CD4-positive, alpha-beta T cell treated with Interferon gamma for 1 hour (primary cell): ENCODE measurements around the gene HSFX1.
"Not testable (repeated sequence)": the region's sequence is repeated elsewhere in the genome, so short reads cannot be mapped to it uniquely, and the experiment has no call there.

ENCODE experiments used
- DNase-seq: peaks from one replicate; pipeline ENCODE4 v3.0.0-alpha.2; 2020

Gene HSFX1, protein sequence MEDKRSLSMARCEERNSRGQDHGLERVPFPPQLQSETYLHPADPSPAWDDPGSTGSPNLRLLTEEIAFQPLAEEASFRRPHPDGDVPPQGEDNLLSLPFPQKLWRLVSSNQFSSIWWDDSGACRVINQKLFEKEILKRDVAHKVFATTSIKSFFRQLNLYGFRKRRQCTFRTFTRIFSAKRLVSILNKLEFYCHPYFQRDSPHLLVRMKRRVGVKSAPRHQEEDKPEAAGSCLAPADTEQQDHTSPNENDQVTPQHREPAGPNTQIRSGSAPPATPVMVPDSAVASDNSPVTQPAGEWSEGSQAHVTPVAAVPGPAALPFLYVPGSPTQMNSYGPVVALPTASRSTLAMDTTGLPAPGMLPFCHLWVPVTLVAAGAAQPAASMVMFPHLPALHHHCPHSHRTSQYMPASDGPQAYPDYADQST

DNA sequence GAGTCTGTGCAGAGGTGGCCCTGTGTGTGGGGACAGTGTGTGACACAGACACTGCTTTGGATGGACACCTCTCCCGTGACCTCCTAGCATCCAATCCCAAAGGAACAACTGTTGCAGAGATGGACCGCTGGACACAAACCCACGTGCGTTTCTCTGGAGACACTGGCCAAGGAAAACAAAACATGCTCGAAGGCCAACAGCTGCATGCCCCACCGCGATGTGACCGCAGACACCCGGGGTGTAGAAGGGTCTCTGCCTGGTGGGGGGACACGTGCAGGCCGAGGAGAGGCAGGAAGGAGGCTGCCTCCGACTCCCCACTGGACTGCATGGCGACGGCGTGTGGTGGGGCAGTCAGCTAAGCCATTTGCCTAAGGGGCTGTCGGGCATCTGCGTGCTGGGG lies at the start of gene HSFX1:
HSFX1 (plus strand) TSS at position 301 of the 400 bp plus-strand sequence. CDS start 614 bp downstream, outside the sequence.
- not testable (repeated sequence) for DNase-seq

DNA sequence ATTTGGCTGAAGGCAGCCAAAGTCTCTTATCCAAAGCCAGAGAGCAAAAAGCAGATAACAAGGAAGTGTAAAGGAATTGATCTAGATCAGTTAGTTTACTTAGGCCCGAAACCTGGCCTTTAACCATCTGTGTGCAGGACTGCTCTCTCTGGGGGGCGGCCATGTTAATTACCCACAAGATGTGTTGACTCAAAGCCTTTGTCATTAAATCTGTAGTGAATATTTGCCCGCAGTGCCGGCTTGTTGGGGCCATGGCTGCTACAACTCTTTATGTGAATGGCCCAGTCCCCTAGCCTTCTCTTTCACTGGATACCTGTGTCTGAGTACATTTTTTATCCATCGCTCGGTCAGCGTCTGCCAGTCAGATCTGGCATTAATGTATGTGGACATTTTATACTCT lies 46.6 kb upstream of the HSFX1 start:
- not testable (repeated sequence) for DNase-seq

DNA sequence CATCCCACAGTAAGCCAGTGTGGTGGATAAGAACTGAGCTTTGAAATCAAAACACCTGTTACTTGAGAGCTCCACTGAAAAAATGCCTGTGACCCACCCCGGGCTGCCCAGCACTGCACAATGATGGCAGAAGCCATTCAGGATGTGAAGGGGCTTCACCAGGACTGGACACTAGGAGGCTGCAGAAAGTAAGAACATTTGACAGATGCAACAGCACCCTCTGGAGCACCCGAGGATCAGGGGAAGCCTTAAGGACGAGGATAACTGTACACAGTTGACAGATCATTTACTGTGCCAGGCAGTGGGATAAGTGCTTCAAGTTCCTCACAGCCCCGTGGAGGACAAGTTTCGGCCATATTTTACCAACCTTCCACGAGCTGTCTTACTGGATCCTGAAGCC lies 31.6 kb upstream of the HSFX1 start:
- DNase-seq = not testable (repeated sequence)

DNA sequence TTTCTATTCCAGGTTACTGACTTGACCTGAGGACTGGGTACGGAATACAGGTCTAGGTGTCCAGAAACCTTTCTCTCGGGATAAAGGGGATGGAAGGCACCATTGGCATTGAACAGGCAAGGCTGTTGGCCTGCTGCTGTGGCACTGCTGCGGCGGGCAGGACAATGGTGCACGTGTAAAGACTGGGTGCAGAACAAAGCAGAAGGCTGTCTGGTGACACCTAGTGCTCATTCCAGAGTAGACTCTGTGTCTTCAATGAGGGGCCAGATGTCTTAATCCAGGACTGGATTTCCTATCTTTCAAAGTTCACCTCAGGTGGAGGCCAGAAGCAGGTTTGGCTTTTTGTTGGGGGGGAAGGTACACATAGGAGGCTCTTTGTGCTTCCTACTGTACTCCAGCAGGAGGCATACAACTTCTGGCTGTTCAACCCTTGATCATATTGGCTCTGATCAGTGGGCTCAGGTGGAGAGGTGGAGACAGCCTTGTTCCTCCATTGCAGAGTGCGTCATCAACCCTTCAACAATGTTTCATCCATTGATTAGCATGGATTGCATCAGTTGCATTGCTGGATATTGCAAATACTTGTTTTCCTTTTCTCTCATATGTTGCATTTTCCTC lies 27.4 kb upstream of the HSFX1 start:
- DNase-seq = not testable (repeated sequence)

DNA sequence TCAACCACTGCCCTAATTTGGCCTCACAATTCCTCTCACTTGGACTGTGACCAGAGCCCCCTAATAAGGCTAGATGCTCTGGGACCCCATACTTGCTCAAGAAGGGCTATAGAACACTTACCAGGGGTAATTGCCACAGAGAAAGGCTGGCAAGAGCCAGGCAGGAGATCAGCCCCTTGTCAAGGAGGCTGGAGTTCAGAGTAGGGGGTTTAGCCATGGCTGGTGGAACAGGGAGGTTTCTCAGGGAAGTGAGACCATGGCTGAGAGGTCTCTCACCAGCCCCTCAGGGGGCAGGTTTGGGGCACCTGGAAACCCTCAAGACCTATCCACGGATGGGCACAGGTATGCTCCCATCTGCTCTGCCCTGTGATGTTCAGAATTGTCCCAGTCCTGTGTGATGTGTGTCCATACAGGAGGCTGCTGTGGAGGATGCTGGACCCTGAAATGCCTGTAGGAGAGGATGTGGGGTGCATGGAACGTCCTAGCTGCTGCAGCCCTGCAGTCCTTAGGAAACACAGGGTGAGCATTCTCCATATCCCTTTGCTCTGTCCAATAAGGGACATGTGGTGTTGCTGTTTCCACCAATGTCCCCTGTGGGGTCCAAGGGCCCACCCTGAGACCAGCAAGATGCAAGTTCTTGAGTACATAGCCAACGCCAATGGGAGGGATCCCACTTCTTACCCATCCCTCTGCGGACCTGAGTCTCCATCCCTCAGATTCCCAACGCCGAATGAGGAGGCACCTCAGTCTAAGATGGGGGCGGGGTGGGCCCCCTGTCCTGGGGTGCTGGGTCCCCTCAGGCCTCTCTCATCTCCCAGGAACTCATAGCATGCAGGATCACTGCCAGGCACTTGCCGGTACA lies 16.4 kb upstream of the HSFX1 start:
- DNase-seq = no peak

DNA sequence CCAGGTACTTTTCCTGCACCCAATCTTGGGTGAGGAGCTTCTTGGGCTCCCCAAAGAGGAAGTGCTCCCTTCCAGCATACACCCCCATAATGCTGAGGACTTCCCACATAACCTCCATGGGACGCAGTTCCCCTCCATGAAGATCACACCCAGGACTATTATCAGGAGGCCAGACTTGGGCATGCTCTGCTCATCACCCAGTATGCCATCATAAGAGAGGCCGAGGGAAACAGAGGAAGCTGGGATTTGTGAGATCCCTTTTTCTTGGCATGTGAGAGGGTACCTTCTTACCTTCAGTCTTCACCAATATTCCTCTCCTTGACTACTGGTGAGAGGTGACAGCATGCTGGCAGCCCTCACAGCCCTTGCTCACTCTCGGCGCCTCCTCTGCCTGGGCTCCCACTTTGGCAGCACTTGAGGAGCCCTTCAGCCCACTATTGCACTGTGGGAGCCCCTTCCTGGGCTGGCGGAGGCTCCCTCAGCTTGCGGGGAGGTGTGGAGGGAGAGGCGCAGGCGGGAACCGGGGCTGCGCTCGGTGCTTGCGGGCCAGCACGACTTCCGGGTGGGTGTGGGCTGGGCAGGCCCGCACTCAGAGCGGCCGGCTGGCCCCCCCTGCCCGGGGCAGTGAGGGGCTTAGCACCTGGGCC lies 15.7 kb upstream of the HSFX1 start:
- DNase-seq = no peak

DNA sequence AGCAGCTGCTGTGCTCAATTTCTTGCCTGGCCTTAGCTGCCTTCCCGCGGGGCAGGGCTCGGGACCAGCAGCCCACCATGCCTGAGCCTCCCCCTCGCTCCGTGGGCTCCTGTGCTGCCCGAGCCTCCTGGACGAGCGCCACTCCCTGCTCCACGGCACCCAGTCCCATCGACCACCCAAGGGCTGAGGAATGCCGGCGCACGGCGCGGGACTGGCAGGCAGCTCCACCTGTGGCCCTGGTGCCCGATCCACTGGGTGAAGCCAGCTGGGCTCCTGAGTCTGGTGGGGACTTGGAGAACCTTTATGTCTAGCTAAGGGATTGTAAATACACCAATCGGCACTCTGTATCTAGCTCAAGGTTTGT lies 15.2 kb upstream of the HSFX1 start:
- not testable (repeated sequence) for DNase-seq

DNA sequence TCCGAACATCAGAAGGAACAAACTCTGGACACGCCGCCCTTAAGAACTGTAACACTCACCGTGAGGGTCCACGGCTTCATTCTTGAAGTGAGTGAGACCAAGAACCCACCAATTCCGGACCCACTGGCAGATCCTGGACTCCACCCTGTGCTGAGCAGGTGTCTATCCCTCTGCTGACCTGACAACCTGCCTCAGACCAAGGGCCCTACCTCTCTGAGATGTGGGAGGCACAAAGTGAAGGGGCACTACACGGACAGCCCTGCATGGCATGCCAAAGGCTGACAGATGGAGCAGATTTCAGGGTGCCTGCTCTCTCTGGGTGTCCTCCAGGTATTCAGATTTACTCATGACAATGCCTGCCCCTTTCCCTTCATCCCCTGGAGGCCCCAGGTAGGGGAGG lies 14.0 kb upstream of the HSFX1 start:
- no peak for DNase-seq

DNA sequence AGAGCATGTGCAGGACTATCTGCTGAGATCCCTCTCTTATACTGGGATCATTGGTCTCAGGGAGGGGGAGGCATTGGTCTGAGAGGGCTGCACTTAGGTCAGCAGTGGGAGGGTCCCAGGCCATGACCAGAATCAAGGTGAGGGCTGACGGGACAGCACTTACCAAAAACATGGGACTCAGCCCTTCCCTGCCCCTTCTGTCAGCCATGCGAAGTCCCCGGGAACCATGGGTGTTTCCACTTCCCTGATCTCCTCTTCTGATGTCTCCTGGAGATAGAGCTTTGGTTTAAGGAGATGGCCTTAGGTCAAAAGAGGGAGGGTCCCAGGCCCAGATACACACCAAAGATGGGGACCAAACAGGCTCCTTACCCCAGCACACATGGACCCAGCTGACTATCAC lies 12.9 kb upstream of the HSFX1 start:
- no peak for DNase-seq

DNA sequence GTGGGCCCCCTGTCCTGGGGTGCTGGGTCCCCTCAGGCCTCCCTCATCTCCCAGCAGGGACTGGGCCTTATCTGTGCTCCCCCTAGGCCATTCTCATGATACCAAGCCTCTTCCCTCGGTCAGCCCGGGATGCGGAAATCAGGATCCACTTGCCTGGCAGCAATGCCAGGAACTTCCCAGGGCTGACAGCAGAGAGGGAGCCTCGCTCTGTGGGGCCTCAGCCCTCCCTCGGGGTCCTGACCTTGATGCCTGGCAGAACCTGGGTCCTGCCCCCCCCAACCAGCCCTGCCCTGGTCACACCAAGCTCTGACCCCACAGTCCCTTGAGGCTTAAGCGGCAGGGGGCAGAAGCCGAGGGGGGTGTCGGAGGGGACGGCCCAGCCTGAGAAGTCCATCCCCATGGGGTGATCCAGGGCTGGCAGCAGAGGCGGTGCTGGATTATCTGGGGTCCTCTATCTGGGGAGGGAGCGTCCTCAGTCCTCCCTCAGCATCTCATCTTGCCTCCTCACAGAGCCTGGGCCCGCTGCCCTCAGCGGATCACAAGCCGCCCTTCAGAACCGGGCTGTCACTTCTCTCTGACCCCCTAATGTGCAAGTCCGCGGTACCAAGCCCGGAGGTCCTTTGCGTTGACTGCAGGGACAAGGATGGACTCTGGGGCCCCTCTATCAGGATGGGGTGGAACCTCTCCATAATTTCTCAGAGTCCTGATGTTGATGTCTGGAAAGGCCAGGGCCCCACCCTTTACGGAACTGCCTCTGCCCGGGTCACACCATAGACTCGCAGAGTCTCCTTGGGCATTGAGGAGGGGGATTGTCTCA lies 11.8 kb upstream of the HSFX1 start:
- DNase-seq = not testable (repeated sequence)

DNA sequence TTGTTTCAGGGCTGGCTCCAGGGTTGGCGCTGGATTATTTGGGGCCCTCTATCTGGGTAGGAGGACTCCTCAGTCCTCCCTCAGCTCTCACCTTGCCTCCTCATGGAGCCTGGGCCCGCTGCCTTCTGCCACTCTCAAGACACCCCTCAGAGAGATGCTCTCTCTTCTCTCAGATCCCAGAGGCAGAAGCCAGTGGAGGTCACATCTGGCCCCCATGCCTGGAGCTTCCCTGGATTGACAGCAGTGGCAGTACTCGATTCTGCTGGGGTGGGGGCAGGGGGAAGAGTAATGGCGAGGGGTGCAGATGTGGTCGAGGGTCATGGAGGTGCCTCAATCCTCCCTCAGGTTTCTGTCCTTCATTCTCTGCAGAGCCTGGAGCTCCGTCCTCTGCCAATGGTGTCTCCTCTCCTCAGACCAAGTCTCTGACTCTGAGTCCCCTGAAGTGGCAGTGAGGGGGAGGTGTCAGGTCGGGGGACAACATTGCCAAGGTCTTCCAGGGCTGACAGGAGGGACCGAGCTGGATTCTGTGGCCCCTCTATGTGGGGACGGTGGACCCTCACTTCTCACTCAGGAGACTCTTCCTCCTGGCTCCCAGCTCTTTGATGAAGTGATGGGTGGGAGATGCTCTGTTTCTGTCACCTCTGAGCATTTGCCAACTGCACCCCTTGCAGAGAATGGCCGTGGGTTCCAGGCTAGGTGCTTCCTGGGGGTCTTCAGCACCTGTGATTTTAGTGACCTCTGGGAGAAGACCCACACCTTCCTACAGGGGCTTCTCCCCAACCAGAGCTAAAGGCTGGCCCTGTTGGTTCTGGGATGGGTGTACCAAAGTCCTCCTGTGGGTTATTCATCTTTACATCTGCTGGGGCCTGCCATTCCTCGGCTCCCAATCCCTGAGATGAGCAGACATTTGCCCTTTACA lies 10.9 kb upstream of the HSFX1 start:
- DNase-seq = no peak

DNA sequence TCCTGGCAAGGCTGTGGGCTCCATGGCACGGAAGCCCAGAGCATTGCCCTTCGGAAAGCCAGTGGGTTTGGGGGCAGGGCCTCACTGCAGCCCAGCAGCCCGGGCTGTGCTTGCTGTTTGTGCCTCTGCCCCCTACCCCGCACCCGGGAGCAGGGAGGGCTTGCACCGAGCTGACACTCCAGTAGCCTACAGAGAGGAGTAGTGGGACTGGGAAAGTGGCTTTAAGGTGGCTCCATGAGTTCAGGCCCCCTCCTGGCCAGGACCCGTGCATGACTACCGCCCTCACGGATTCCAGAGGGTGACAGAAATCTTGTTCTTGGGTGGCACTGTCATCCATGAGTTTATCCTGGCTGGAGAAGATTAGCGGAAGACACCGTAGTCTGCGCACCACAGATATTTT lies 3.5 kb upstream of the HSFX1 start:
- DNase-seq = not testable (repeated sequence)

DNA sequence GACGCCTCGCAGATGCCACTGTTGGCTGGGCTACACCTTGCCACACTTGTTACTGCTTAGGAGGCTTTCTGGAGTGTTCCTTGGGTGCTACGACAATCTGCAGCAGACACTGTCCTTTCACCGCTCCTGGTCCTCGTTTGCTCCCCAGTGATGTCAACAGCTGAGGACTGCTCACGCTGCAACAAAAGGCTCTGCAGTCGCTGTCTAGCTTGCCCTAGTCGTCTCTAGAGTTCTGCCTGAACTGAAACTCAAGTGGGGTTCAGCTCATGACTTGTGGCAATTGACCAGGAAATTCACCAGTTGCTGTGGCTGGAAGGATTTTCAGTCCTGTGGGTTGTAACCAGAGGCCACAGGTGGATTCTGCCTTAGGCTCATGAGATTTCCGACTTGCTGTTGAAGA lies 842 bp upstream of the HSFX1 start:
- not testable (repeated sequence) for DNase-seq

DNA sequence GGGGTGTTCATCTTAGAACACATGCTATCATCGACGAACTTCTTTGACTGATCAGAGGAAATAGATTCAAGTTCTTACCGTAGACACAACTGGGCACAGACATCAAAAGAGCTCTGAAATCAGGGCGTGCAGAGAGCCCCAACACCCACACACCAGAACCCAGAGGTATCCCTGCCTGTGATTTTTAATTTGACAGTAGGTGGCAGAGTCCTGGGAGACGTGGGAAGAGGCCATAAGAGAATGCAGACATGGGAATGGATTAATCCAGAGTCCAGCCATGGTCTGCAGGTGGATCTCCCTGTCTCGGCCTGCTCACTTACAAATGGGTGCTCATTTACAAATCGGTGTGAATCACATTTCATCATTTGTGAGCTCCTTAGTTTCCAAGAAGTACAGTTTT lies 4.1 kb downstream of the HSFX1 start:
- not testable (repeated sequence) for DNase-seq

DNA sequence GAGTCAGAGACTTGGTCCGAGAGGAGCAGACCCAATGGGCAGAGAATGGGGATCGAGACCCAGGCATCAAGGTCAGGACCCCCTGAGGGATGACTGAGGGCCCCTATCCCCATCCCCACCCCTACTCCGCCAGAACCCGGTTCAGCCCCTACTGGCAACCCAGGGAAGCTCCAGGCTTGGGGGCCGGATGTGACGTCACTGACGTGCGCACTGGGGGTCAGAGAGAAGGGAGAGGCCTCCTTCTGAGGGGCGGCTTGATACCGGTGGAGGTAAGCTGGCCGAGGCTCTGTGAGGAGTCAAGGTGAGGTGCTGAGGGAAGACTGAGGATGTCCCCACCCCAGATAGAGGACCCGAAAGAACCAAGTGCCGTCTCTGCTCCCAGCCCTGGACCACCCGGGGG lies 7.9 kb downstream of the HSFX1 start, which contains the start of gene MAGEA9:
MAGEA9 (plus strand) TSS at position 204 of the 400 bp plus-strand sequence. CDS start 4,281 bp downstream, outside the sequence.
- DNase-seq = not testable (repeated sequence)

DNA sequence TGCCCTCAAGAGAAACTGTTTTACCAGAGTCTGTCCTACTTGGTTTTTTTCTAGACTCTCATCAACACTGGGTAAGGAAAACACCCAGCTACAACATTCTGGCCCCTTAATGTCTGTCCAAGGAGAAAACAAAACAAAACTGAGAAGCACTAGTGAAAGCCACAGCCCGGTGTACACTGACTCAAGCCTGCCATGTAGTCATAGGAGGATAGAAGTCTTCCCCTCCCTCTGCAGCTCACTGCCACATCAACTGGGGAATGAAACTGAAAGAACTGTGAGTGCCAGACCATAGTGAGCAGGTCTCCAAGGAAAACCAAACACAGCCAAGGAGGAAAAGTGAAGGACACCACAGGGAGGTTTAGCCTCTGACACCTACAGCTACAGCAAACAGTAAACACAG lies 21.7 kb downstream of the HSFX1 start:
- not testable (repeated sequence) for DNase-seq

DNA sequence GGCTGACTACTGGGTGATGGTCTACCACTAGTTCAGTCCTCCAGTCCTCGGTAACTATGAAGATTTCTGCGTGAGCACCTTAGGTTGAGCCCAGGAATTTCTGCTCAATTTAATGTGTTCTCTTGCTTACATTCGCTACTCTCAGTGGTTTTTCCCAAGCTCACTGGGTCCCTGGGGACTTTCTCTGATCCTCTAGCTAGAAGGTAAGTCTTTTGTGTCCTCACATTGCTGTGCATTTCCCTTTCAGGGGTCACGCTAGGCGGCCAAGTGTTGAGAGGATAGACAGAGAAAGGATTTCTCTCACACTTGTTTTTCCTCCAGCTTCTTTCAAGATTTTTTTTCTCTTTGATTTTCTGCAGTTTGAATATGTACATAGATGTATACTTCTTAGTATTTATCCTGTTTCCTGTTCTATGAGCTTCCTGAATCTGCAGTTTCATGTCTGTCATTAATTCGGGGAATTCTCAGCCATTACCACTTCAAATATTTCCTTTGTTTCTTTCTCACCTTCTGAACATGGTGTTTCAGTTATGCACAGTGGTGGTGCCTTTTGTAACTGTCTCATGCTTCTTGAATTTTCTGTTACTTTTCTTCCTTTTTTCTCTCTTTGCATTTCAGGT lies 25.3 kb downstream of the HSFX1 start:
- no peak for DNase-seq

DNA sequence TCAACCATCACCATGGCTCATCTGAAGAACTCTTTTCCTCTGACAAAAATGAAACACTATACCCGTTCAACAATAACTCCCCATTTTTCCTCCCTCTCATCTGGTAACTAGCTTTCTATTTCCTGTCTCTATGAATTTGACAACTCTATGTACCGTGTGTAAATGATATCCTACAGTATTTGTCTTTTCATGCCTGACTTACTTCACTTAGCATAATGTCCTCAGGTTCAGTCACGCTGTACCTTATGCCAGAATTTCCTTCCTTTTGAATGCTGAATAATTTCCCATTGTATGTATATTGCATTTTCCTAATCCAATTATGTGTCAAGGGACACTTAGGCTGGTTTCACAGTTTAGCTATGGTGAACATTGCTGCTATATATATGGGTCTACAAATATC lies 26.1 kb downstream of the HSFX1 start:
- no peak for DNase-seq

DNA sequence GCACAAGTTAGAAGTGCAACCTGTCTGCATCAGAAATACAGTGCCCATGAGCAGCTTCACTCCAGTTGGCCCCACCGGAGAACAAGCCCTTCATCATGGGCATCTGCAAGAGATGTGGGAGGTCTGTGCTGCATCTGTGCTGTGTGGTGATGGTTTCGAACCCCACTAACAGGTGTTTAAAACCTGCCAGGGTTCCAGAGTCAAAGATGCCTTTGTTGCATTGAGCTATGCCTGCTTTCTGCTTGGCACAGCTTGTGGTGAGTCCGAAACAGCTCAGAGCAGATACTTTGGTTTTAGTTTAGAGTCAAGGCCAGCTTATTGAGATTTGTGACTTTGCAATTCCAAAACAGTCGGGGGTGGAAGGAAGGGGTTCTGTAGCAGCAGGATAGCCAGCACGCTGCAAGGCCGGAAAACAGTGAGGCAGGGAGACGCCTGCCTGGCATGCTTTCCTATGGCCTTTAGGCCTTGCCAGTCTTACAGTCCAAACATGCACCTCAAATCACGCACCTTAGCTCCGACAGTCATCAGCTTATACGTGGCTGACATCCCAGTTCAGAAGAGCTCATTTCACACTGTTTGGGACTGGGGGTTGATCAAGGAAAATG lies 29.7 kb downstream of the HSFX1 start:
- DNase-seq = no peak

DNA sequence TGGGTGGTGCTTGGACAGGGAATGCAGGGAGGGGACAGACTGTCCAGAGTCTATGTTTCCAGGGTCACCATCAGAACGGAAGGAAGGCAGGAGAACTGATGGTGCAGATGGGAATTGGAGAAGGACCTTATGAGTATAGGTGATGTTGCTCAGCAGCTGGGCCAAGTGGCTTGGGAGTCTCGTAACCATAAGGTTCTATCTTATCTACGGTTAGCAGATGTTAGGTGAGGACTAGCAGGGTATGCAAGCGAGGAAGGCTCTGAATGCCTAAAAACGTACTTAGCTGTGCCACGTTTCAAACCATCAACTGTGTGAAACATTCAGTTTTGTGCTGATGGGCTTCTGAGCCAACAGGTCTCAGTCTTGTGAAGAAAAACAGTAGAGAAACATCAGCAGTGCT lies 30.2 kb downstream of the HSFX1 start:
- DNase-seq = no peak
